HepG2 (cell line): ENCODE measurements around the gene ACYP2.

Source experiments
- ARID3A ChIP-seq: IDR thresholded peaks from 2 replicates; pipeline ENCODE4 v1.6.1; 2012; ENCODE audit warnings: low read depth, low read length, improper control_type of control experiment
- CHCHD3 ChIP-seq: sonication (generic); formaldehyde crosslinking; IDR thresholded peaks from 2 replicates; pipeline ENCODE4 v1.8.0; 2022; ENCODE audit warnings: mild to moderate bottlenecking, missing genetic modification reagents, moderate library complexity
- EP300 ChIP-seq, 3 experiments: sonication (generic) in 1 of 3; formaldehyde crosslinking in 1 of 3; IDR thresholded peaks; 2 replicates each; pipeline versions ENCODE4 v1.5.1 to v1.6.1; 2011 to 2020; ENCODE audit warnings: low read depth in 2 of 3, low read length in 2 of 3, borderline replicate concordance in 1 of 3, improper control_type of control experiment in 1 of 3, mild to moderate bottlenecking in 1 of 3, missing genetic modification reagents in 1 of 3, moderate library complexity in 1 of 3
- FOXK1 ChIP-seq: sonication (generic); formaldehyde crosslinking; IDR thresholded peaks from 2 replicates; pipeline ENCODE4 v1.4.0; 2020; ENCODE audit warnings: low read depth, missing genetic modification reagents, borderline replicate concordance
- ZNF597 ChIP-seq: sonication (generic); formaldehyde crosslinking; IDR thresholded peaks from 2 replicates; pipeline ENCODE4 v1.5.0; 2020; ENCODE audit warnings: missing genetic modification reagents

DNA sequence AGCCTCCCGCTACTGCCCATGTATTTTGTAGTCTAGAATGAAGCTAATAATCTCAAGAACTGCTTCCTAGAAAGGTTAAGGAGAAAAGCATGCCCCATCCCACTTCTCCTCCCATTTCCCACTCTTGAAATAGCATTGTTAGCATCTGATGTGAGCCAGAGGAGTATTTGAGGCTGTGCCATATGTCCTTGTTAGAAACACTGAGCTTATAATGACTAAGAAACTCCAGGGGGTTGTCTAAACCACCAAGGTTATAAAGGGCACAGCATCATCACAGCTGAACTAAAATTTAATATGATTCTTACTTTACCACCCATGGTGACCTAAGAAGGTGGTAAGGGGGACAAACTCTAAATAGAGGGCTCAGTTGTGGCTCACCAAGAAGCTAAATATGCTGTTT is 124.0 kb downstream of the ACYP2 start:
- TF ChIP-seq ZNF597 (CRISPR knock-in tag) = no peak
- TF ChIP-seq FOXK1 (CRISPR knock-in tag) = no peak
- TF ChIP-seq ARID3A = no peak
- no peak for TF ChIP-seq CHCHD3 (CRISPR knock-in tag)
- no peak for TF ChIP-seq EP300 (IDR thresholded peaks at IDR 0.05; ENCODE audit: low read depth in 2 of 2, low read length in 2 of 2)
- no peak for TF ChIP-seq EP300 (CRISPR knock-in tag; IDR thresholded peaks at IDR 0.05; ENCODE audit: borderline replicate concordance)
